Loucy (cell line): ENCODE data around the gene FAM83D.

Experiments
- H2AFZ ChIP-seq: fragments of 200-600 bp; sonication (generic); 2 replicates; pipeline ENCODE4 v1.6.0; 2016; ENCODE audit warnings: antibody characterized with exemption, mild to moderate bottlenecking, low read length, moderate library complexity
- H3F3A ChIP-seq: fragments of 200-600 bp; 2 replicates; pipeline ENCODE4 v1.6.0; 2016; ENCODE audit warnings: antibody characterized with exemption, low read depth, mild to moderate bottlenecking
- H3K27me3 ChIP-seq: fragments of 200-600 bp; sonication (generic); 2 replicates; pipeline ENCODE4 v1.6.1; 2014; ENCODE audit warnings: low read length, mild to moderate bottlenecking; ENCODE audit not compliant: insufficient read depth, poor library complexity, severe bottlenecking
- H3K36me3 ChIP-seq: fragments of 200-600 bp; sonication (generic); 2 replicates; pipeline ENCODE4 v1.6.1; 2016; ENCODE audit warnings: low read length; ENCODE audit not compliant: insufficient read depth
- H3K4me1 ChIP-seq: fragments of 200-600 bp; sonication (generic); 2 replicates; pipeline ENCODE4 v1.5.1; 2014; ENCODE audit warnings: low read length, mild to moderate bottlenecking; ENCODE audit not compliant: insufficient read depth, poor library complexity, severe bottlenecking
- H3K4me2 ChIP-seq: fragments of 200-600 bp; sonication (generic); 2 replicates; pipeline ENCODE4 v1.6.0; 2014; ENCODE audit warnings: antibody characterized with exemption, low read length, low read depth, mild to moderate bottlenecking; ENCODE audit not compliant: poor library complexity, severe bottlenecking
- H3K4me3 ChIP-seq: fragments of 200-600 bp; sonication (generic); 2 replicates; pipeline ENCODE4 v1.5.1; 2014; ENCODE audit warnings: low read length, mild to moderate bottlenecking, mixed read lengths; ENCODE audit not compliant: poor library complexity, severe bottlenecking
- H3K79me2 ChIP-seq: fragments of 200-600 bp; sonication (generic); 2 replicates; pipeline ENCODE4 v1.6.1; 2014; ENCODE audit warnings: low read length; ENCODE audit not compliant: insufficient read depth
- H3K9ac ChIP-seq: fragments of 200-600 bp; sonication (generic); 2 replicates; pipeline ENCODE4 v1.6.0; 2014; ENCODE audit warnings: mild to moderate bottlenecking, low read depth, low read length, moderate library complexity; ENCODE audit not compliant: poor library complexity, severe bottlenecking
- H3K9me2 ChIP-seq: fragments of 200-600 bp; sonication (generic); replicated peaks from 2 replicates; pipeline ENCODE4 v1.6.1; 2016; ENCODE audit warnings: low read depth, low read length, mixed read lengths
- H3K9me3 ChIP-seq: fragments of 200-600 bp; sonication (generic); 2 replicates; pipeline ENCODE4 v1.6.1; 2014; ENCODE audit warnings: mild to moderate bottlenecking, antibody characterized with exemption, low read length, low read depth; ENCODE audit not compliant: insufficient read depth
- H4K20me1 ChIP-seq: fragments of 200-600 bp; sonication (generic); 2 replicates; pipeline ENCODE4 v1.6.0; 2014; ENCODE audit warnings: antibody characterized with exemption, low read length, mild to moderate bottlenecking; ENCODE audit not compliant: insufficient read depth, poor library complexity, severe bottlenecking
- CTCF ChIP-seq: fragments of 200-600 bp; sonication (generic); conservative IDR thresholded peaks from 2 replicates; pipeline ENCODE4 v1.5.1; 2014; ENCODE audit warnings: mild to moderate bottlenecking, antibody characterized with exemption, low read length
- EZH2phosphoT487 ChIP-seq: fragments of 200-600 bp; IDR thresholded peaks from 2 replicates; pipeline ENCODE4 v1.6.1; 2018; ENCODE audit warnings: antibody characterized with exemption, mild to moderate bottlenecking, moderate library complexity, borderline replicate concordance

FAM83D gene

GRCh38 chr20:38878866-38879265, 47.4 kb upstream of the FAM83D start:
- Histone ChIP-seq H3K9me2 (no peaks in the 10 kb centered on the region), H3F3A (peaks cover 15% of the 10 kb centered on the region; the same call in 1 of the 2 replicates), H2AFZ (no peak overlapping the region), H4K20me1 (peaks cover 5% of the 10 kb centered on the region), H3K4me1 (peaks cover 50% of the 10 kb centered on the region), H3K79me2 (peaks cover 43% of the 10 kb centered on the region), H3K9ac (no peak overlapping the region), H3K9me3 (no peaks in the 10 kb centered on the region), H3K27me3 (no peaks in the 10 kb centered on the region), H3K36me3 (no peaks in the 10 kb centered on the region), H3K4me3 (no peak overlapping the region), H3K4me2 (no peak overlapping the region)
- TF ChIP-seq EZH2phosphoT487 (no peak), CTCF (no peak)

GRCh38 chr20:38880952-38881735, 45.1 kb upstream of the FAM83D start:
- Histone ChIP-seq H3K4me1 (peaks cover 28% of the 10 kb centered on the region), H3K27me3 (no peaks in the 10 kb centered on the region), H3K9me3 (no peaks in the 10 kb centered on the region), H3F3A (no peaks in the 10 kb centered on the region), H3K4me2 (no peak overlapping the region), H3K4me3 (no peak overlapping the region), H3K9me2 (no peaks in the 10 kb centered on the region), H3K9ac (no peak overlapping the region), H2AFZ (no peak overlapping the region), H3K79me2 (peaks cover 41% of the 10 kb centered on the region), H4K20me1 (peaks cover 5% of the 10 kb centered on the region), H3K36me3 (no peaks in the 10 kb centered on the region)
- TF ChIP-seq CTCF (no peak), EZH2phosphoT487 (no peak)

GRCh38 chr20:38881806-38882440, 44.3 kb upstream of the FAM83D start:
- Histone ChIP-seq H3K4me3 (no peak overlapping the region), H4K20me1 (peaks cover 5% of the 10 kb centered on the region), H3K9me3 (no peaks in the 10 kb centered on the region), H3K4me1 (peaks cover 21% of the 10 kb centered on the region), H3K9me2 (no peaks in the 10 kb centered on the region), H3F3A (no peaks in the 10 kb centered on the region), H3K27me3 (no peaks in the 10 kb centered on the region), H3K9ac (no peak overlapping the region), H2AFZ (no peak overlapping the region), H3K4me2 (no peak overlapping the region), H3K36me3 (no peaks in the 10 kb centered on the region), H3K79me2 (peaks cover 35% of the 10 kb centered on the region)
- TF ChIP-seq CTCF (no peak), EZH2phosphoT487 (no peak)
